ENCODE results near the gene NBAS. TPM values are rescaled to one million over a fixed set of nuclear protein-coding genes. Genes with fewer than 3 reads are reported as not detected.

Gene NBAS
- total and polyA plus RNA-seq, 10 of the 15 experiments (the other 5 are each of a cell fraction or from before 2014, with no cell fraction given): 4.3 to 32.7 (median 20.8) TPM

DNA sequence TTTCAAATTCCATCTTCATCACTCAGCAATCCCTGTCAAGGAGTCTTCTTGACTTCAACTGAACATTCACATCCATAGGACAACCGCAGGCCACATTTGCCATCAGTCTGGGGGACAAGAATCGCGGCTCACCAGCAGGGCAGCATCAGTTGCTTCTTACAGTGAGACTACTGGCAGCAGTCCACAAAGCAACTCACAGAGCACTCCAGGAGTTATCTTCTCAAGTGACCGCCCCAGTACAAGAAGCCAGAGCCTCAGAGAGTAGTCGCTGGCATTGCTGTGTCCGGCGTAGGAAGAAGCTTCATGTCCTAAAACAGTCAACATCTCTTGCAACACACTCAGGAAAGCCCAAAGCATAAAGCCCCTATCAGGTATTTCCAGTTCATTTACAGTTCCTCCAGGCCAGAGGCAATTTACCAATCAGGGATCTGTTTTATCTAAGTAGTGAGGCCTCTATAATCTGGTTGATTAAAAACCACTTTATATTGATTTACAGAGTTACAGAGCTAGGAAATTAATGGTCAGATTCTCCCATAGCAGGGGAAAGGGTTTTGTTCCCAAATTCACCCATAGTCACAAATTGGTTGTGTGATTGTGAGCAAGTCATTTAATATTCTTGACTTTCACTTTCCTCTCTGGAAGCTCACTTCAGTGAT is 177.3 kb downstream of the NBAS start (continued):
- no peak for TF ChIP-seq ZBTB33 (IDR thresholded peaks at IDR 0.05)
- no peak for TF ChIP-seq TARDBP (IDR thresholded peaks at IDR 0.05; ENCODE audit: borderline replicate concordance)
- TF ChIP-seq CHD4 (IDR thresholded peaks at IDR 0.05): no peak
- no peak for TF ChIP-seq TCF12 (IDR thresholded peaks at IDR 0.05; ENCODE audit: low read depth, low read length)
- no peak for TF ChIP-seq LARP7 (IDR thresholded peaks at IDR 0.05)
- TF ChIP-seq CHD1 (IDR thresholded peaks at IDR 0.05; ENCODE audit: low read depth, low read length): no peak

GRCh38 chr2:15378148-15378908 is 182.8 kb downstream of the NBAS start:
- no peak overlapping the region for H3K9ac ChIP-seq (ENCODE audit: control insufficient read depth, insufficient read depth, low read length)
- ATAC-seq (peak; percentile 57), DNase-seq (ENCODE audit: low read depth, low spot score) (no peak), FAIRE-seq (peak; percentile 80)
- in situ Hi-C loops (cut with MboI): no loop called here
- H3K79me2 ChIP-seq (ENCODE audit: control insufficient read depth, insufficient read depth, low read length): no peaks in the 10 kb centered on the region
- intact Hi-C loops (cut with micrococcal nuclease; ENCODE audit: unreplicated experiment): no loop called here
- no peaks in the 10 kb centered on the region for H4K20me1 ChIP-seq (ENCODE audit: control insufficient read depth, insufficient read depth)
- H3K36me3 ChIP-seq (ENCODE audit: control insufficient read depth in 2 of 2, insufficient read depth in 2 of 2, low read length in 1 of 2): peaks cover 0 to 4% of the 10 kb centered on the region in 2 experiments; a peak in 1 of 4 replicates
- no peak overlapping the region for H3K27ac ChIP-seq (ENCODE audit: control insufficient read depth, insufficient read depth)
- no peaks in the 10 kb centered on the region; the same call in 1 of the 2 replicates for H3K4me1 ChIP-seq (ENCODE audit: control insufficient read depth, insufficient read depth, low read length)
- 67% methylated on average over 6 of the region's 6 CpGs for WGBS (ENCODE audit: insufficient coverage, insufficient replicate concordance, low lambda C conversion rate, missing lambda C conversion rate)
- ChIA-PET CTCF (interaction anchor here (1.4 kb wide), 1 partner anchor 11 kb away, joined by 3 read pairs; no protein-coding TSS in a partner anchor), SMC1A (ENCODE audit: uncharacterized antibody, unreplicated experiment) (interaction anchor here (1.4 to 1.6 kb wide), 2 partner anchors 9 to 17 kb away, joined by 4 to 5 read pairs; no protein-coding TSS in a partner anchor), POLR2A (interaction anchor here (1.0 kb wide), 1 partner anchor 31 kb away, joined by 3 read pairs; no protein-coding TSS in a partner anchor), RAD21 (ENCODE audit: unreplicated experiment) (no interaction called here)
- peak overlapping the region; percentile 8; the same call in 1 of the 2 replicates for H2AFZ ChIP-seq (ENCODE audit: control insufficient read depth, low read depth, low read length)
- TF ChIP-seq, protein P1, sequence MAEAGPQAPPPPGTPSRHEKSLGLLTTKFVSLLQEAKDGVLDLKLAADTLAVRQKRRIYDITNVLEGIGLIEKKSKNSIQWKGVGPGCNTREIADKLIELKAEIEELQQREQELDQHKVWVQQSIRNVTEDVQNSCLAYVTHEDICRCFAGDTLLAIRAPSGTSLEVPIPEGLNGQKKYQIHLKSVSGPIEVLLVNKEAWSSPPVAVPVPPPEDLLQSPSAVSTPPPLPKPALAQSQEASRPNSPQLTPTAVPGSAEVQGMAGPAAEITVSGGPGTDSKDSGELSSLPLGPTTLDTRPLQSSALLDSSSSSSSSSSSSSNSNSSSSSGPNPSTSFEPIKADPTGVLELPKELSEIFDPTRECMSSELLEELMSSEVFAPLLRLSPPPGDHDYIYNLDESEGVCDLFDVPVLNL (IDR thresholded peaks at IDR 0.05; ENCODE audit: low read depth, low read length): no peak
- TF ChIP-seq CBX5 (IDR thresholded peaks at IDR 0.05; ENCODE audit: low read depth) (no peak), DPF2 (IDR thresholded peaks at IDR 0.05) (no peak), KAT2A (conservative IDR thresholded peaks at IDR 0.05; ENCODE audit: control insufficient read depth, low read depth, low read length) (no peak), STAT3 (IDR thresholded peaks at IDR 0.05; ENCODE audit: low read depth, low read length) (no peak), SMC3 (IDR thresholded peaks at IDR 0.05; ENCODE audit: borderline replicate concordance, low read length) (no peak), RELA (IDR thresholded peaks at IDR 0.05; ENCODE audit: borderline replicate concordance, partially characterized antibody) (no peak)
- no peaks in the 10 kb centered on the region for H3K27me3 ChIP-seq (replicated peaks in 1 of 2; ENCODE audit: control insufficient read depth in 2 of 2, insufficient read depth in 2 of 2, low read length in 1 of 2)
- H3K9me3 ChIP-seq (replicated peaks; ENCODE audit: control insufficient read depth, insufficient read depth, low read length): no peaks in the 10 kb centered on the region
- H3K4me2 ChIP-seq (ENCODE audit: control insufficient read depth, insufficient read depth): no peak overlapping the region
- H3K4me3 ChIP-seq: no peak overlapping the region
- BruUV-seq (replicated peaks): no TSS peak

Data from GM12878 (cell line).